Measurements from ENCODE around the gene PRKAG3.

DNA sequence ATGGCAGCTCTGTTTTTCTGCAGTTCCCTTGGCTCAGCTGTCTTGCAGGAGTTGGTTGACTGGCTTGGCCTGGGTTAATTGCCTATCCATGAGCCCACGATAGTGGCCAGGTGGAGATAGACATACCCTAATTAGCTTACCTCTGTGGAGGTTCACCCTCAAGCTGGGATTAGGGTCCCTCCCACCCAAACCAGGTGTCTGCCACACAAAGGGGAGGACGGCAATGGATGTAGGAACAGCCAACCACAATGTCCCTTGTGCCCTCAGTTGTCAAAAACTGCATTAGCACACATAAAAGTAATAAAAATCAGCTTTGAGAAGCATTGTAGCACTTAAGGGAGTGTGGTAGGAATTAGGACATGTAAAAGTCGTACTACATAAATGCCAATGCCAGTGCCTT is 45.5 kb downstream of the PRKAG3 start:
- no peak for TF ChIP-seq POLR2AphosphoS5 (IDR thresholded peaks at IDR 0.05)
- TF ChIP-seq, protein P1, sequence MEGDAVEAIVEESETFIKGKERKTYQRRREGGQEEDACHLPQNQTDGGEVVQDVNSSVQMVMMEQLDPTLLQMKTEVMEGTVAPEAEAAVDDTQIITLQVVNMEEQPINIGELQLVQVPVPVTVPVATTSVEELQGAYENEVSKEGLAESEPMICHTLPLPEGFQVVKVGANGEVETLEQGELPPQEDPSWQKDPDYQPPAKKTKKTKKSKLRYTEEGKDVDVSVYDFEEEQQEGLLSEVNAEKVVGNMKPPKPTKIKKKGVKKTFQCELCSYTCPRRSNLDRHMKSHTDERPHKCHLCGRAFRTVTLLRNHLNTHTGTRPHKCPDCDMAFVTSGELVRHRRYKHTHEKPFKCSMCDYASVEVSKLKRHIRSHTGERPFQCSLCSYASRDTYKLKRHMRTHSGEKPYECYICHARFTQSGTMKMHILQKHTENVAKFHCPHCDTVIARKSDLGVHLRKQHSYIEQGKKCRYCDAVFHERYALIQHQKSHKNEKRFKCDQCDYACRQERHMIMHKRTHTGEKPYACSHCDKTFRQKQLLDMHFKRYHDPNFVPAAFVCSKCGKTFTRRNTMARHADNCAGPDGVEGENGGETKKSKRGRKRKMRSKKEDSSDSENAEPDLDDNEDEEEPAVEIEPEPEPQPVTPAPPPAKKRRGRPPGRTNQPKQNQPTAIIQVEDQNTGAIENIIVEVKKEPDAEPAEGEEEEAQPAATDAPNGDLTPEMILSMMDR (IDR thresholded peaks at IDR 0.05): no peak
